K562 (cell line): ENCODE results near the gene C1orf122. TPM values are rescaled to one million over a fixed set of nuclear protein-coding genes. Genes with fewer than 3 reads are reported as not detected.
A peak's percentile ranks its signal among the peaks of the same experiment; 100 is the strongest.

Source experiments
- ATAC-seq: fragments of 200-7000 bp; cut with Tn5 transposase; 3 replicates; pipeline ENCODE4 v1.9.1; 2020; ENCODE audit warnings: moderate library complexity
- BruUV-seq: library from RNA; stranded (reverse); fragments of 400-500 nt; replicated peaks from 2 replicates; lab custom pipeline; 2021; lab: Mats Ljungman, UMichigan
- CTCF ChIA-PET: fragments of 300-600 bp; formaldehyde crosslinking; extraction: SDS; loops from one replicate; lab custom pipeline; 2021; ENCODE audit warnings: low intra/inter-chr PET ratio; lab: Yijun Ruan, JAX
- POLR2A ChIA-PET: fragments of 300-600, 350-650 bp; sonication (Branson Sonifier 250); formaldehyde crosslinking; extraction: SDS; loops from one replicate; lab custom pipeline; 2021; ENCODE audit warnings: antibody characterized with exemption, inconsistent platforms; lab: Yijun Ruan, JAX
- DNase-seq, 4 experiments: peaks; one replicate each; pipeline versions ENCODE4 v3.0.0 to v3.0.0-alpha.2; 2011 to 2018; ENCODE audit warnings: low spot score in 3 of 4, mixed read lengths in 3 of 4; ENCODE audit errors: extremely low read depth in 1 of 4
- FAIRE-seq: peaks from 2 replicates; lab custom pipeline; 2011; peaks lifted over from hg19 to GRCh38; lab: Jason Lieb, UNC
- H2AFZ ChIP-seq: 2 replicates; pipeline ENCODE4 v1.6.0; 2011; ENCODE audit warnings: low read depth, low read length, control low read depth, inconsistent platforms
- H3K27ac ChIP-seq: fragments of 200-600 bp; 3 replicates; pipeline ENCODE4 v1.8.0; 2011; ENCODE audit warnings: low read depth, mild to moderate bottlenecking, control low read depth, inconsistent platforms, low read length, moderate library complexity, mixed read lengths; ENCODE audit errors: extremely low read depth
- H3K27me3 ChIP-seq, 2 experiments: fragments of 300-600 bp in 1 of 2; 2 replicates in 1 of 2; 3 replicates in 1 of 2; pipeline versions ENCODE4 v1.6.0 to v1.8.0; 2011; ENCODE audit warnings: inconsistent platforms in 2 of 2, low read length in 2 of 2, mild to moderate bottlenecking in 1 of 2, mixed read lengths in 1 of 2, moderate library complexity in 1 of 2; ENCODE audit not compliant: control insufficient read depth in 2 of 2, insufficient read depth in 2 of 2
- H3K36me3 ChIP-seq: fragments of 300-600 bp; 3 replicates; pipeline ENCODE4 v1.8.0; 2011; ENCODE audit warnings: mild to moderate bottlenecking, low read length, inconsistent platforms; ENCODE audit not compliant: control insufficient read depth, insufficient read depth
- H3K4me1 ChIP-seq, 2 experiments: fragments of 200-600 bp in 1 of 2; replicated peaks in 1 of 2; 2 replicates in 1 of 2; 3 replicates in 1 of 2; pipeline versions ENCODE4 v1.5.1 to v1.8.0; 2011; ENCODE audit warnings: inconsistent platforms in 2 of 2, low read length in 2 of 2, mild to moderate bottlenecking in 1 of 2, mixed read lengths in 1 of 2, moderate library complexity in 1 of 2; ENCODE audit not compliant: control insufficient read depth in 2 of 2, insufficient read depth in 2 of 2
- H3K4me2 ChIP-seq: 2 replicates; pipeline ENCODE4 v1.6.1; 2011; ENCODE audit warnings: low read length, control low read depth, inconsistent platforms, mixed read lengths; ENCODE audit not compliant: insufficient read depth
- H3K4me3 ChIP-seq: fragments of 200-600 bp; sonication (generic), shearing (Covaris generic); 2 replicates; pipeline ENCODE4 v1.5.1; 2016; ENCODE audit warnings: control low read depth, inconsistent platforms
- H3K79me2 ChIP-seq: fragments of 200-600 bp; 3 replicates; pipeline ENCODE4 v1.8.0; 2011; ENCODE audit warnings: low read length, inconsistent platforms; ENCODE audit not compliant: control insufficient read depth, insufficient read depth
- H3K9ac ChIP-seq, 2 experiments: 2 replicates each; pipeline versions ENCODE4 v1.6.0 to v1.6.1; 2011; ENCODE audit warnings: low read depth in 2 of 2, low read length in 2 of 2, control low read depth in 1 of 2, inconsistent platforms in 1 of 2, mild to moderate bottlenecking in 1 of 2, mixed read lengths in 1 of 2; ENCODE audit not compliant: insufficient read depth in 1 of 2
- H3K9me1 ChIP-seq: one replicate; pipeline ENCODE4 v1.6.0; 2011; ENCODE audit warnings: inconsistent platforms, mild to moderate bottlenecking, low read length, moderate library complexity; ENCODE audit not compliant: control insufficient read depth, insufficient read depth
- H3K9me3 ChIP-seq: replicated peaks from 2 replicates; pipeline ENCODE4 v1.5.1; 2011; ENCODE audit warnings: low read depth, low read length, inconsistent platforms; ENCODE audit not compliant: control insufficient read depth, insufficient read depth
- H4K20me1 ChIP-seq: replicated peaks from 2 replicates; pipeline ENCODE4 v1.6.1; 2011; ENCODE audit warnings: low read length, inconsistent platforms, mixed read lengths; ENCODE audit not compliant: control insufficient read depth, insufficient read depth
- BHLHE40 ChIP-seq: IDR thresholded peaks from 2 replicates; pipeline ENCODE4 v1.6.1; 2011; ENCODE audit warnings: low read length, improper control_type of control experiment
- EGR1 ChIP-seq: fragments of 450-650 bp; conservative IDR thresholded peaks from 2 replicates; pipeline ENCODE4 v1.6.1; 2017; ENCODE audit warnings: mild to moderate bottlenecking
- TCF7L2 ChIP-seq: fragments of 150-350 bp; IDR thresholded peaks from 2 replicates; pipeline ENCODE4 v1.6.1; 2016; ENCODE audit warnings: low read depth, mild to moderate bottlenecking, low read length, moderate library complexity
- WGBS: fragments of 100-300 bp; shearing (Covaris generic); methylation state at CpG from one replicate; pipeline ENCODE4 v1.1.6; 2016; ENCODE audit warnings: low coverage, mixed read lengths; ENCODE audit not compliant: insufficient coverage; ENCODE audit errors: missing lambda C conversion rate; 5-methylcytosine and 5-hydroxymethylcytosine counted together
- in situ Hi-C: fragments of 300-500 bp; cut with MboI; formaldehyde crosslinking; loops from 4 replicates; pipeline ENCODE4 v1.15.0; 2018; ENCODE audit warnings: inconsistent platforms, mixed read lengths
- intact Hi-C: fragments of 100-400 bp; cut with micrococcal nuclease; formaldehyde crosslinking; loops from 2 replicates; pipeline ENCODE4 v1.14.2; 2022
- polyA plus RNA-seq, 8 experiments: library from polyadenylated mRNA; depleted of rRNA in 4 of 8; stranded (reverse) in 5 of 8; unstranded in 3 of 8; fragments of >200 nt; fragmentation: Nextera tagmentation in 2 of 8; fragmentation: Illumina TruSeq in 1 of 8; extraction: Ambion mirVana in 2 of 8; extraction: Trizol in 1 of 8; gene quantifications; 2 replicates each; pipeline versions ENCODE4 v1.2.1 to v1.2.3, GENCODE V29; 2011 to 2014; ENCODE audit warnings: inconsistent platforms in 1 of 8, missing spikeins in 1 of 8
- total RNA-seq, 7 experiments: library from RNA; depleted of rRNA in 6 of 7; stranded (reverse); fragments of >200 nt in 6 of 7; fragmentation: Illumina TruSeq in 2 of 7; extraction: Trizol in 2 of 7; gene quantifications; 2 replicates each; pipeline versions ENCODE4 v1.2.1 to v1.2.3, GENCODE V29; 2011 to 2021; ENCODE audit warnings: low replicate concordance in 1 of 7
- TF ChIP-seq, protein P1 (sequence below), 2 experiments: fragments of 250-450 bp in 1 of 2; fragments of 450-650 bp in 1 of 2; sonication (Bioruptor Pico) in 1 of 2; IDR thresholded peaks; 2 replicates each; pipeline versions ENCODE4 v1.6.1 to v1.8.0; 2016 to 2021; ENCODE audit warnings: mild to moderate bottlenecking in 2 of 2, moderate library complexity in 2 of 2, missing compliant biosample characterization in 1 of 2, missing genetic modification characterization in 1 of 2

C1orf122 gene
- total and polyA plus RNA-seq, 9 of the 15 experiments (the other 6 are each of a cell fraction or from before 2014, with no cell fraction given) = 3.6 to 70.9 (median 17.3) TPM

DNA sequence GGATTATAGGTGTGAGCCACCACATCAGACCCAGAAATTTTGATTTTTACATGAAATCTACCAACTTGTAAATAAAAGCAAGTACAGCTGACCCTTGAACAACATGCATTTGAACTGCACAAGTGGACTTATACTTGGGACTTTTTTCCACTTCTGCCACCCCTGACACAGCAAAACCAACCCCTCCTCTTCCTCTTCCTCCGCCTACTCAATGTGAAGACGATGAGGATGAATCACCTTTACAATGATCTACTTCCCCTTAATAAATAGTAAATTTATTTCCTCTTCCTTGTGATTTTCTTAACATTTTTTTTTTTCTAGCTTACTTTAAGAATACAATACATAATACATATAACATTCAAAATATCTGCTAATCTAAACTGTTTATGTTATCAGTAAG is 17.9 kb downstream of the C1orf122 start:
- TF ChIP-seq TCF7L2 (no peak), EGR1 (peak; percentile 81), BHLHE40 (no peak)
- TF ChIP-seq, protein P1, sequence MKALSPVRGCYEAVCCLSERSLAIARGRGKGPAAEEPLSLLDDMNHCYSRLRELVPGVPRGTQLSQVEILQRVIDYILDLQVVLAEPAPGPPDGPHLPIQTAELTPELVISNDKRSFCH (CRISPR knock-in tag; IDR thresholded peaks at IDR 0.05) = no peak
- TF ChIP-seq, protein P1 (tag; IDR thresholded peaks at IDR 0.05) = no peak
- peaks cover 68% of the 10 kb centered on the region; the same call in 1 of the 3 replicates for H3K36me3 ChIP-seq
- no peak overlapping the region for H3K9ac ChIP-seq
- H3K79me2 ChIP-seq = no peaks in the 10 kb centered on the region
- no peak overlapping the region for H3K4me3 ChIP-seq
- no peaks in the 10 kb centered on the region for H3K9me3 ChIP-seq
- BruUV-seq = no TSS peak
- no peak for ATAC-seq
- H3K9me1 ChIP-seq = no peaks in the 10 kb centered on the region
- ChIA-PET CTCF (no interaction called here), POLR2A (interaction anchor here (1.0 kb wide), 1 partner anchor 15 kb away, joined by 3 read pairs; no protein-coding TSS in a partner anchor)
- FAIRE-seq = no peak
- H3K27me3 ChIP-seq = no peaks in the 10 kb centered on the region
- H3K4me2 ChIP-seq = no peak overlapping the region
- no peak for DNase-seq
- no peak overlapping the region for H2AFZ ChIP-seq
- in situ Hi-C loops (no loop called here), intact Hi-C loops (no loop called here)
- no peak overlapping the region for H3K27ac ChIP-seq
- WGBS = 73% methylated on average over 2 of the region's 2 CpGs
- no peaks in the 10 kb centered on the region for H4K20me1 ChIP-seq
- H3K4me1 ChIP-seq = no peaks in the 10 kb centered on the region
